HCT116 (cell line): Measurements from ENCODE around the gene YLPM1. TPM values are rescaled to one million over a fixed set of nuclear protein-coding genes. Genes with fewer than 3 reads are reported as not detected.

ENCODE experiments used
- ATAC-seq: fragments of 200-7000 bp; cut with Tn5 transposase; 2 replicates; pipeline ENCODE4 v1.9.1; 2020; ENCODE audit warnings: mild to moderate bottlenecking, moderate library complexity
- BruUV-seq: library from RNA; stranded (reverse); fragments of 400-500 nt; replicated peaks from 2 replicates; lab custom pipeline; 2021; lab: Mats Ljungman, UMichigan
- CTCF ChIA-PET: fragments of 300-600 bp; sonication (Branson Sonifier 250); formaldehyde crosslinking; loops from one replicate; lab custom pipeline; 2021; ENCODE audit warnings: antibody characterized with exemption; lab: Charles Lee
- POLR2A ChIA-PET: fragments of 300-600, 350-600 bp; sonication (Branson Sonifier 250); formaldehyde crosslinking; loops from one replicate; lab custom pipeline; 2021; ENCODE audit warnings: antibody characterized with exemption; lab: Charles Lee
- RAD21 ChIA-PET, 2 experiments: fragments of 300-600 bp; sonication (Branson Sonifier 250); formaldehyde crosslinking; loops; one replicate each; lab custom pipeline; 2023; ENCODE audit warnings: low total read pairs in 2 of 2; ENCODE audit not compliant: uncharacterized antibody in 2 of 2, unreplicated experiment in 2 of 2, low non-redundant PET in 1 of 2; lab: Charles Lee
- DNase-seq: peaks from one replicate; pipeline ENCODE4 v3.0.0-alpha.2; 2010; ENCODE audit warnings: low read depth, low spot score
- H2AFZ ChIP-seq: fragments of 200-600 bp; shearing (Covaris generic), sonication (generic); 2 replicates; pipeline ENCODE4 v1.6.1; 2017; ENCODE audit warnings: low read depth, mixed run types, mixed read lengths, antibody characterized with exemption, low read length; ENCODE audit not compliant: poor library complexity, severe bottlenecking
- H3K27ac ChIP-seq: 2 replicates; pipeline ENCODE4 v1.5.1; 2012; ENCODE audit warnings: low read depth, low read length
- H3K27me3 ChIP-seq: fragments of 200-600 bp; sonication (generic); 2 replicates; pipeline ENCODE4 v1.6.1; 2016; ENCODE audit warnings: mixed run types, low read length, mixed read lengths; ENCODE audit not compliant: insufficient read depth
- H3K36me3 ChIP-seq, 2 experiments: fragments of 200-500 bp in 1 of 2; fragments of 200-600 bp in 1 of 2; sonication (Bioruptor generic) in 1 of 2; sonication (generic) in 1 of 2; 2 replicates each; pipeline versions ENCODE4 v1.5.1 to v1.6.1; 2014 to 2016; ENCODE audit warnings: low read length in 2 of 2, inconsistent platforms in 1 of 2, mixed read lengths in 1 of 2, mixed run types in 1 of 2; ENCODE audit not compliant: insufficient read depth in 2 of 2, control insufficient read depth in 1 of 2
- H3K4me1 ChIP-seq, 2 experiments: fragments of 200-600 bp in 1 of 2; sonication (generic) in 1 of 2; 2 replicates each; pipeline versions ENCODE4 v1.5.1 to v1.6.1; 2012 to 2017; ENCODE audit warnings: low read length in 2 of 2, inconsistent platforms in 1 of 2, mild to moderate bottlenecking in 1 of 2, mixed read lengths in 1 of 2, mixed run types in 1 of 2, moderate library complexity in 1 of 2; ENCODE audit not compliant: insufficient read depth in 2 of 2, control insufficient read depth in 1 of 2
- H3K4me2 ChIP-seq: fragments of 200-600 bp; sonication (generic); 2 replicates; pipeline ENCODE4 v1.6.1; 2017; ENCODE audit warnings: mixed run types, low read length, mixed read lengths
- H3K4me3 ChIP-seq, 2 experiments: fragments of 200-600 bp in 1 of 2; sonication (generic) in 1 of 2; replicated peaks in 1 of 2; 2 replicates each; pipeline ENCODE4 v1.5.1; 2011 to 2016; ENCODE audit warnings: low read length in 2 of 2, control low read depth in 1 of 2, low read depth in 1 of 2, mild to moderate bottlenecking in 1 of 2, mixed read lengths in 1 of 2, mixed run types in 1 of 2
- H3K79me2 ChIP-seq: fragments of 200-600 bp; sonication (generic); 2 replicates; pipeline ENCODE4 v1.6.1; 2017; ENCODE audit warnings: mild to moderate bottlenecking, mixed run types, low read length, moderate library complexity, mixed read lengths; ENCODE audit not compliant: insufficient read depth
- H3K9ac ChIP-seq: fragments of 200-600 bp; sonication (generic); 2 replicates; pipeline ENCODE4 v1.6.1; 2016; ENCODE audit warnings: low read length, mixed read lengths
- H3K9me2 ChIP-seq: fragments of 200-600 bp; sonication (generic), shearing (Covaris generic); 2 replicates; pipeline ENCODE4 v1.6.1; 2017; ENCODE audit warnings: mixed run types, mild to moderate bottlenecking, moderate library complexity; ENCODE audit not compliant: insufficient read depth
- H3K9me3 ChIP-seq, 2 experiments: fragments of 200-500 bp in 1 of 2; fragments of 200-600 bp in 1 of 2; sonication (Bioruptor generic) in 1 of 2; sonication (generic) in 1 of 2; 2 replicates each; pipeline ENCODE4 v1.6.1; 2014 to 2017; ENCODE audit warnings: low read length in 2 of 2, mixed read lengths in 2 of 2, inconsistent platforms in 1 of 2, low read depth in 1 of 2, mild to moderate bottlenecking in 1 of 2, mixed run types in 1 of 2, moderate library complexity in 1 of 2; ENCODE audit not compliant: control insufficient read depth in 1 of 2, insufficient read depth in 1 of 2
- H4K20me1 ChIP-seq: fragments of 200-600 bp; sonication (generic), shearing (Covaris generic); 2 replicates; pipeline ENCODE4 v1.6.1; 2017; ENCODE audit warnings: mixed run types, mild to moderate bottlenecking, moderate library complexity; ENCODE audit not compliant: insufficient read depth
- CBX3 ChIP-seq: IDR thresholded peaks from 2 replicates; pipeline ENCODE4 v1.6.1; 2012; ENCODE audit warnings: low read depth
- CTCF ChIP-seq, 3 experiments: fragments of 200-600 bp in 1 of 3; sonication (generic) in 1 of 3; IDR thresholded peaks in 2 of 3; conservative IDR thresholded peaks in 1 of 3; 2 replicates each; pipeline ENCODE4 v1.5.1; 2012 to 2017; ENCODE audit warnings: low read depth in 2 of 3, low read length in 2 of 3, antibody characterized with exemption in 1 of 3, borderline replicate concordance in 1 of 3, control low read depth in 1 of 3, mild to moderate bottlenecking in 1 of 3, mixed read lengths in 1 of 3, mixed run types in 1 of 3, moderate library complexity in 1 of 3; ENCODE audit not compliant: insufficient read depth in 1 of 3
- ELF1 ChIP-seq: IDR thresholded peaks from 2 replicates; pipeline ENCODE4 v1.6.1; 2012; ENCODE audit warnings: low read depth, borderline replicate concordance
- EZH2 ChIP-seq: fragments of 200-600 bp; sonication (generic); IDR thresholded peaks from 2 replicates; pipeline ENCODE4 v1.6.1; 2017; ENCODE audit warnings: antibody characterized with exemption, mixed run types
- EZH2phosphoT487 ChIP-seq: fragments of 200-600 bp; IDR thresholded peaks from 2 replicates; pipeline ENCODE4 v1.6.1; 2018; ENCODE audit warnings: antibody characterized with exemption, borderline replicate concordance
- FOSL1 ChIP-seq: IDR thresholded peaks from 2 replicates; pipeline ENCODE4 v1.6.1; 2012; ENCODE audit warnings: low read depth
- MAX ChIP-seq: IDR thresholded peaks from 2 replicates; pipeline ENCODE4 v1.6.1; 2012
- POLR2A ChIP-seq: IDR thresholded peaks from 2 replicates; pipeline ENCODE4 v1.7.0; 2011; ENCODE audit warnings: borderline replicate concordance; ENCODE audit not compliant: insufficient read depth, insufficient read length; ENCODE audit errors: extremely low read depth
- POLR2AphosphoS5 ChIP-seq: IDR thresholded peaks from 2 replicates; pipeline ENCODE4 v1.6.1; 2011; ENCODE audit warnings: mild to moderate bottlenecking, low read depth, low read length, moderate library complexity
- SIN3A ChIP-seq: IDR thresholded peaks from 2 replicates; pipeline ENCODE4 v1.6.1; 2012; ENCODE audit warnings: low read depth
- SP1 ChIP-seq: IDR thresholded peaks from 2 replicates; pipeline ENCODE4 v1.6.1; 2012; ENCODE audit warnings: low read depth
- SRF ChIP-seq: IDR thresholded peaks from 2 replicates; pipeline ENCODE4 v1.6.1; 2012; ENCODE audit warnings: low read depth
- TCF7L2 ChIP-seq: IDR thresholded peaks from 2 replicates; pipeline ENCODE4 v1.7.0; 2011; ENCODE audit warnings: borderline replicate concordance, inconsistent platforms; ENCODE audit not compliant: insufficient read depth, insufficient read length; ENCODE audit errors: extremely low read depth
- YY1 ChIP-seq: IDR thresholded peaks from 2 replicates; pipeline ENCODE4 v1.6.1; 2011; ENCODE audit warnings: low read length, low read depth, moderate library complexity, mild to moderate bottlenecking; ENCODE audit not compliant: insufficient replicate concordance; ENCODE audit errors: extremely low read depth
- ZFX ChIP-seq: fragments of 450-650 bp; IDR thresholded peaks from 2 replicates; pipeline ENCODE4 v1.6.1; 2017
- ZNF274 ChIP-seq: fragments of 200-500 bp; sonication (Bioruptor generic); IDR thresholded peaks from 2 replicates; pipeline ENCODE4 v1.6.1; 2014; ENCODE audit warnings: mild to moderate bottlenecking, low read depth, low read length, inconsistent platforms
- intact Hi-C: fragments of 100-400 bp; cut with micrococcal nuclease; formaldehyde crosslinking; loops from 2 replicates; pipeline ENCODE4 v1.10.0; 2022
- total RNA-seq: library from RNA; stranded (reverse); gene quantifications from one replicate; pipeline ENCODE4 v1.2.1, GENCODE V29; 2021; ENCODE audit not compliant: unreplicated experiment
- TF ChIP-seq, protein P1 (sequence below): IDR thresholded peaks from 2 replicates; pipeline ENCODE4 v1.6.1; 2012

The YLPM1 gene
- total RNA-seq, 1 experiment from 2014 or later: 55.1 TPM

GRCh38 chr14:74821267-74821915, 58.3 kb downstream of the YLPM1 start:
- H3K9me3 ChIP-seq: no peaks in the 10 kb centered on the region
- no peaks in the 10 kb centered on the region for H3K9me2 ChIP-seq
- DNase-seq: no peak
- ChIA-PET RAD21 (no interaction called here), CTCF (no interaction called here), POLR2A (no interaction called here)
- H3K27ac ChIP-seq: no peak overlapping the region
- no peaks in the 10 kb centered on the region for H3K27me3 ChIP-seq
- no peaks in the 10 kb centered on the region for H3K4me1 ChIP-seq
- no peak for TF ChIP-seq MAX
- TF ChIP-seq SIN3A: no peak
- no peak for TF ChIP-seq POLR2AphosphoS5
- no peak for TF ChIP-seq EZH2
- no peak for TF ChIP-seq ZNF274
- TF ChIP-seq ELF1: no peak
- no peak for TF ChIP-seq POLR2A
- TF ChIP-seq CBX3: no peak
- TF ChIP-seq YY1: no peak
- no peak for TF ChIP-seq CTCF (IDR thresholded peaks at IDR 0.05 in 2 of 3, conservative IDR thresholded peaks at IDR 0.05 in 1 of 3; ENCODE audit: borderline replicate concordance in 1 of 3, insufficient read depth in 1 of 3, low read depth in 2 of 3, low read length in 2 of 3)
- no peak for TF ChIP-seq SRF
- no peak for TF ChIP-seq SP1
- no peak for TF ChIP-seq EZH2phosphoT487
- TF ChIP-seq FOSL1: no peak
- TF ChIP-seq TCF7L2: no peak
- TF ChIP-seq, protein P1, sequence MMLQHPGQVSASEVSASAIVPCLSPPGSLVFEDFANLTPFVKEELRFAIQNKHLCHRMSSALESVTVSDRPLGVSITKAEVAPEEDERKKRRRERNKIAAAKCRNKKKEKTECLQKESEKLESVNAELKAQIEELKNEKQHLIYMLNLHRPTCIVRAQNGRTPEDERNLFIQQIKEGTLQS: no peak
- no peak for TF ChIP-seq ZFX
- no peak overlapping the region for H3K4me3 ChIP-seq
- H3K9ac ChIP-seq: no peak overlapping the region
- no TSS peak for BruUV-seq
- H4K20me1 ChIP-seq: no peaks in the 10 kb centered on the region
- intact Hi-C loops: no loop called here
- no peak overlapping the region for H3K4me2 ChIP-seq
- H2AFZ ChIP-seq: no peak overlapping the region
- ATAC-seq: no peak
- H3K36me3 ChIP-seq: peaks cover 36 to 37% of the 10 kb centered on the region in 2 experiments
- H3K79me2 ChIP-seq: peaks cover 4% of the 10 kb centered on the region; the same call in 1 of the 2 replicates
